K562 (cell line): Measurements from ENCODE around the gene ZW10. TPM values are rescaled to one million over a fixed set of nuclear protein-coding genes. Genes with fewer than 3 reads are reported as not detected.
A peak's percentile ranks its signal among the peaks of the same experiment; 100 is the strongest.

Experiments
- CBFB ChIP-seq: sonication (generic); formaldehyde crosslinking; IDR thresholded peaks from 2 replicates; pipeline ENCODE4 v1.4.0; 2020; ENCODE audit warnings: mild to moderate bottlenecking, missing genetic modification reagents
- CBX3 ChIP-seq, 2 experiments: IDR thresholded peaks; 1 replicate in 1 of 2; 2 replicates in 1 of 2; pipeline ENCODE4 v1.6.1; 2012; ENCODE audit warnings: inconsistent platforms in 2 of 2, low read length in 2 of 2, borderline replicate concordance in 1 of 2, control low read depth in 1 of 2
- CEBPB ChIP-seq: fragments of 450-650 bp; IDR thresholded peaks from 2 replicates; pipeline ENCODE4 v1.6.1; 2016; ENCODE audit warnings: missing genetic modification characterization, missing compliant biosample characterization
- DDX20 ChIP-seq: fragments of 450-650 bp; IDR thresholded peaks from 2 replicates; pipeline ENCODE4 v1.6.1; 2016; ENCODE audit warnings: missing genetic modification characterization, low read depth, mild to moderate bottlenecking, missing compliant biosample characterization, moderate library complexity
- E2F6 ChIP-seq, 2 experiments: IDR thresholded peaks; 2 replicates each; pipeline ENCODE4 v1.6.1; 2011; ENCODE audit warnings: borderline replicate concordance in 1 of 2, control low read depth in 1 of 2, low read depth in 1 of 2, low read length in 1 of 2, mild to moderate bottlenecking in 1 of 2, mixed read lengths in 1 of 2, moderate library complexity in 1 of 2; ENCODE audit not compliant: insufficient read depth in 1 of 2, insufficient read length in 1 of 2, poor library complexity in 1 of 2, severe bottlenecking in 1 of 2; ENCODE audit errors: extremely low read depth in 1 of 2
- E2F8 ChIP-seq: fragments of 450-650 bp; IDR thresholded peaks from 2 replicates; pipeline ENCODE4 v1.7.1; 2018; ENCODE audit warnings: mild to moderate bottlenecking, low read depth; ENCODE audit not compliant: partially characterized antibody
- FOXJ2 ChIP-seq: fragments of 200-800 bp; sonication (Bioruptor generic); IDR thresholded peaks from 2 replicates; pipeline ENCODE4 v1.6.1; 2016; ENCODE audit warnings: missing genetic modification characterization, missing compliant biosample characterization
- HEY1 ChIP-seq: fragments of 250-450 bp; sonication (Bioruptor Pico); IDR thresholded peaks from 2 replicates; pipeline ENCODE4 v1.5.0; 2020; ENCODE audit warnings: mild to moderate bottlenecking, moderate library complexity, borderline replicate concordance
- ID3 ChIP-seq, 2 experiments: fragments of 250-450 bp in 1 of 2; fragments of 450-650 bp in 1 of 2; sonication (Bioruptor Pico) in 1 of 2; IDR thresholded peaks; 2 replicates each; pipeline versions ENCODE4 v1.6.1 to v1.8.0; 2016 to 2021; ENCODE audit warnings: mild to moderate bottlenecking in 2 of 2, moderate library complexity in 2 of 2, missing compliant biosample characterization in 1 of 2, missing genetic modification characterization in 1 of 2
- ILK ChIP-seq: fragments of 450-650 bp; IDR thresholded peaks from 2 replicates; pipeline ENCODE4 v1.6.1; 2016; ENCODE audit warnings: missing genetic modification characterization, low read depth, mild to moderate bottlenecking, missing compliant biosample characterization, moderate library complexity, borderline replicate concordance
- MCM3 ChIP-seq: fragments of 450-650 bp; IDR thresholded peaks from 2 replicates; pipeline ENCODE4 v1.6.1; 2016
- PHF20 ChIP-seq: fragments of 450-650 bp; IDR thresholded peaks from 2 replicates; pipeline ENCODE4 v1.6.1; 2018; ENCODE audit not compliant: partially characterized antibody
- PRMT5 ChIP-seq: sonication (generic); formaldehyde crosslinking; IDR thresholded peaks from 2 replicates; pipeline ENCODE4 v1.5.0; 2020; ENCODE audit warnings: missing genetic modification reagents
- RBM34 ChIP-seq: fragments of 200-400 bp; formaldehyde crosslinking; IDR thresholded peaks from 2 replicates; pipeline ENCODE4 v1.6.1; 2018; ENCODE audit warnings: low read length, borderline replicate concordance; ENCODE audit not compliant: insufficient read depth
- RCOR1 ChIP-seq, 2 experiments: IDR thresholded peaks; 2 replicates each; pipeline ENCODE4 v1.6.1; 2012; ENCODE audit warnings: low read depth in 2 of 2, low read length in 2 of 2, borderline replicate concordance in 1 of 2, improper control_type of control experiment in 1 of 2
- SIN3A ChIP-seq, 2 experiments: fragments of 150-350 bp in 1 of 2; IDR thresholded peaks; 2 replicates each; pipeline ENCODE4 v1.6.1; 2011 to 2016; ENCODE audit warnings: borderline replicate concordance in 2 of 2, low read depth in 2 of 2, low read length in 2 of 2, mild to moderate bottlenecking in 2 of 2, moderate library complexity in 2 of 2; ENCODE audit not compliant: control insufficient read depth in 1 of 2
- SRSF7 ChIP-seq: fragments of 200-400 bp; formaldehyde crosslinking; optimal IDR thresholded peaks from 2 replicates; pipeline ENCODE3; 2017; ENCODE audit warnings: mild to moderate bottlenecking, low read depth, low read length
- ZFP30 ChIP-seq: fragments of 250-450 bp; sonication (Bioruptor Pico); IDR thresholded peaks from 2 replicates; pipeline ENCODE4 v1.8.0; 2022; ENCODE audit warnings: moderate library complexity, mild to moderate bottlenecking, inconsistent platforms, borderline replicate concordance
- ZNF133 ChIP-seq: fragments of 250-450 bp; sonication (Bioruptor Pico); IDR thresholded peaks from 2 replicates; pipeline ENCODE4 v1.4.0; 2020; ENCODE audit warnings: mild to moderate bottlenecking
- ZNF431 ChIP-seq: sonication (generic); formaldehyde crosslinking; IDR thresholded peaks from 2 replicates; pipeline ENCODE4 v1.8.0; 2022; ENCODE audit warnings: mild to moderate bottlenecking, missing genetic modification reagents
- ZNF445 ChIP-seq: fragments of 250-450 bp; sonication (Bioruptor Pico); IDR thresholded peaks from 2 replicates; pipeline ENCODE4 v1.4.0; 2020; ENCODE audit warnings: low read depth, mild to moderate bottlenecking, moderate library complexity
- ZNF551 ChIP-seq: fragments of 250-450 bp; sonication (Bioruptor Pico); IDR thresholded peaks from 2 replicates; pipeline ENCODE4 v1.5.0; 2021; ENCODE audit warnings: mild to moderate bottlenecking, moderate library complexity
- polyA plus RNA-seq, 8 experiments: library from polyadenylated mRNA; depleted of rRNA in 4 of 8; stranded (reverse) in 5 of 8; unstranded in 3 of 8; fragments of >200 nt; fragmentation: Nextera tagmentation in 2 of 8; fragmentation: Illumina TruSeq in 1 of 8; extraction: Ambion mirVana in 2 of 8; extraction: Trizol in 1 of 8; gene quantifications; 2 replicates each; pipeline versions ENCODE4 v1.2.1 to v1.2.3, GENCODE V29; 2011 to 2014; ENCODE audit warnings: inconsistent platforms in 1 of 8, missing spikeins in 1 of 8
- total RNA-seq, 7 experiments: library from RNA; depleted of rRNA in 6 of 7; stranded (reverse); fragments of >200 nt in 6 of 7; fragmentation: Illumina TruSeq in 2 of 7; extraction: Trizol in 2 of 7; gene quantifications; 2 replicates each; pipeline versions ENCODE4 v1.2.1 to v1.2.3, GENCODE V29; 2011 to 2021; ENCODE audit warnings: low replicate concordance in 1 of 7

ZW10 gene
- total and polyA plus RNA-seq, 9 of the 15 experiments (the other 6 are each of a cell fraction or from before 2014, with no cell fraction given): 9.4 to 37.7 (median 25.0) TPM

- TF ChIP-seq ILK (tag) (no peak), CBX3 (IDR thresholded peaks at IDR 0.05; ENCODE audit: borderline replicate concordance in 1 of 2, low read length in 2 of 2) (peak in 1 of 2 experiments; percentile 30; a peak in 1 of 3 replicates), FOXJ2 (no peak), MCM3 (no peak), DDX20 (tag) (no peak), RCOR1 (IDR thresholded peaks at IDR 0.05; ENCODE audit: borderline replicate concordance in 1 of 2, low read depth in 2 of 2, low read length in 2 of 2) (peak in 1 of 2 experiments; percentile 43; a peak in 2 of 4 replicates), SIN3A (IDR thresholded peaks at IDR 0.05; ENCODE audit: borderline replicate concordance in 2 of 2, control insufficient read depth in 1 of 2, low read depth in 2 of 2, low read length in 2 of 2) (no peak), HEY1 (no peak), ZFP30 (CRISPR knock-in tag) (no peak), E2F8 (peak; percentile 20), ZNF133 (CRISPR knock-in tag) (0 out of 2 replicates have a peak, but pooled peaks have one; percentile 17), PHF20 (no peak), SRSF7 (no peak), ZNF445 (CRISPR knock-in tag) (no peak), E2F6 (IDR thresholded peaks at IDR 0.05; ENCODE audit: borderline replicate concordance in 1 of 2, extremely low read depth in 1 of 2, insufficient read depth in 1 of 2, insufficient read length in 1 of 2, low read depth in 1 of 2, low read length in 1 of 2, poor library complexity in 1 of 2, severe bottlenecking in 1 of 2) (peak; percentile 77 to 82), CEBPB (tag) (peak; percentile 46; the same call in 1 of the 2 replicates), ID3 (CRISPR knock-in tag; IDR thresholded peaks at IDR 0.05) (no peak), ID3 (tag; IDR thresholded peaks at IDR 0.05) (peak; percentile 64; the same call in 1 of the 2 replicates), PRMT5 (CRISPR knock-in tag) (no peak), RBM34 (no peak), ZNF551 (CRISPR knock-in tag) (no peak), ZNF431 (CRISPR knock-in tag) (peak; percentile 56), CBFB (CRISPR knock-in tag) (no peak)
Observed at GRCh38 chr11:113690619-113691569, 82.6 kb downstream of the ZW10 start (continued).
